CD4-positive, alpha-beta memory T cell (primary cell): ENCODE results near the gene B3GALNT2. TPM values are rescaled to one million over a fixed set of nuclear protein-coding genes. Genes with fewer than 3 reads are reported as not detected.
A peak's percentile ranks its signal among the peaks of the same experiment; 100 is the strongest.
"Not testable (repeated sequence)": the region's sequence is repeated elsewhere in the genome, so short reads cannot be mapped to it uniquely, and the experiment has no call there.

Experiments used
- CTCF ChIA-PET: fragments of 350-600 bp; sonication (Branson Sonifier 250); formaldehyde crosslinking; loops from one replicate; lab custom pipeline; 2021; ENCODE audit warnings: inconsistent platforms; ENCODE audit not compliant: partially characterized antibody; lab: Charles Lee
- POLR2A ChIA-PET: fragments of 350-600 bp; sonication (Branson Sonifier 250); formaldehyde crosslinking; loops from one replicate; lab custom pipeline; 2021; ENCODE audit not compliant: partially characterized antibody; lab: Charles Lee
- DNase-seq, 5 donors: peaks; one replicate each; pipeline versions ENCODE4 v3.0.0 to v3.0.0-alpha.2; 2020 to 2022; ENCODE audit warnings: mixed read lengths in 1 of 5
- H3K27ac ChIP-seq: one replicate; pipeline ENCODE4 v1.7.0; 2013; ENCODE audit warnings: low read depth, low read length
- H3K27me3 ChIP-seq: 2 replicates; pipeline ENCODE4 v1.7.0; 2013; ENCODE audit warnings: mild to moderate bottlenecking, low read length, moderate library complexity; ENCODE audit not compliant: insufficient read depth
- H3K36me3 ChIP-seq: 2 replicates; pipeline ENCODE4 v1.7.0; 2013; ENCODE audit warnings: mild to moderate bottlenecking, low read length, moderate library complexity; ENCODE audit not compliant: insufficient read depth
- H3K4me1 ChIP-seq: 2 replicates; pipeline ENCODE4 v1.7.0; 2013; ENCODE audit warnings: mild to moderate bottlenecking, low read length, moderate library complexity; ENCODE audit not compliant: insufficient read depth
- H3K4me3 ChIP-seq, 2 donors: one replicate each; pipeline ENCODE4 v1.7.0; 2013; ENCODE audit warnings: low read length in 2 of 2, mild to moderate bottlenecking in 1 of 2
- H3K9me3 ChIP-seq, 2 donors: one replicate each; pipeline ENCODE4 v1.7.0; 2013; ENCODE audit warnings: low read length in 2 of 2, control low read depth in 1 of 2; ENCODE audit not compliant: control insufficient read depth in 1 of 2
- H3K27ac Mint-ChIP-seq, 7 donors: one replicate each; pipeline ENCODE4 v1.8.0; 2020 to 2021; ENCODE audit warnings: mixed read lengths in 7 of 7, mild to moderate bottlenecking in 6 of 7, inconsistent platforms in 3 of 7, moderate library complexity in 3 of 7
- H3K27me3 Mint-ChIP-seq, 2 donors: one replicate each; pipeline ENCODE4 v1.8.0; 2020 to 2021; ENCODE audit warnings: mixed read lengths in 2 of 2
- H3K36me3 Mint-ChIP-seq, 2 donors: one replicate each; pipeline ENCODE4 v1.8.0; 2020 to 2021; ENCODE audit warnings: mixed read lengths in 2 of 2, inconsistent platforms in 1 of 2, mild to moderate bottlenecking in 1 of 2
- H3K4me1 Mint-ChIP-seq, 4 donors: one replicate each; pipeline ENCODE4 v1.8.0; 2020 to 2021; ENCODE audit warnings: mixed read lengths in 4 of 4, mild to moderate bottlenecking in 1 of 4
- H3K4me3 Mint-ChIP-seq, 8 donors: one replicate each; pipeline ENCODE4 v1.8.0; 2020 to 2021; ENCODE audit warnings: mixed read lengths in 8 of 8, mild to moderate bottlenecking in 7 of 8, moderate library complexity in 6 of 8, inconsistent platforms in 3 of 8
- H3K9me3 Mint-ChIP-seq, 8 donors: one replicate each; pipeline ENCODE4 v1.8.0; 2020 to 2021; ENCODE audit warnings: mixed read lengths in 8 of 8, mild to moderate bottlenecking in 5 of 8, inconsistent platforms in 3 of 8, moderate library complexity in 1 of 8
- intact Hi-C: fragments of 100-400 bp; cut with micrococcal nuclease; formaldehyde crosslinking; loops from one replicate; pipeline ENCODE4 v1.15.1; 2023
- polyA plus RNA-seq, 2 donors: library from polyadenylated mRNA; unstranded; fragments of 300-500 nt; fragmentation: Illumina TruSeq; gene quantifications; one replicate each; pipeline ENCODE4 v1.2.3, GENCODE V29; 2021
- total RNA-seq, 2 experiments: library from RNA; stranded (reverse); gene quantifications; one replicate each; pipeline ENCODE4 v1.2.3, GENCODE V29; 2021

The B3GALNT2 gene
- total and polyA plus RNA-seq, 4 experiments from 2014 or later = 6.3 to 12.1 (median 9.1) TPM

DNA sequence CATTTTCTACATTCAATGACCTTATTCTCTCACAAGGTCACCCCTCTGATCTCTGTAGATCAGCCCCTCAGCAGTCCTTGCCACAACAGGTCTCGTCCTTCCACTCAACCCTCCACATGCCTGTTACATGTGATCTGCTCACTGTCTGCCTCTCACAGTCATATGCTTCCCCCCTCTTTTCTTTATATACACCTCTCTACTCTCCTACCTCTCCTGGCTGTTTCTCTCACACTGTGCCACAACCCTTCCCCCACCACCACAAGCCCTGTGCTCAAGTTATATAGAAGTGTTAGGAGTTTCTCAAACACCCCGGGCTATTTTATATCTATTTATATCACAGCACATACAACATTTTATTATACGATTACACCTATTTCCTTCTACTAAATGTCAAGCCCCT, 12.6 kb downstream of the B3GALNT2 start:
- Histone ChIP-seq H3K9me3 (no peaks in the 10 kb centered on the region), H3K27me3 (no peaks in the 10 kb centered on the region), H3K27ac (no peak overlapping the region), H3K36me3 (no peaks in the 10 kb centered on the region), H3K4me1 (peaks cover 16% of the 10 kb centered on the region), H3K4me3 (no peak overlapping the region)
- H3K9me3 Mint-ChIP-seq = peaks cover 0 to 3% (median 0%) of the 10 kb centered on the region in 8 donors
- intact Hi-C loops = no loop called here
- peaks cover 19 to 22% of the 10 kb centered on the region in 2 donors for H3K36me3 Mint-ChIP-seq
- no peak overlapping the region for H3K4me3 Mint-ChIP-seq
- H3K4me1 Mint-ChIP-seq = peaks cover 11 to 18% (median 15%) of the 10 kb centered on the region in 4 donors
- H3K27me3 Mint-ChIP-seq = no peaks in the 10 kb centered on the region
- POLR2A ChIA-PET = no interaction called here
- no peak for DNase-seq
- CTCF ChIA-PET = interaction anchor here (2.4 kb wide), 1 partner anchor 13 kb away, joined by 8 read pairs; the partner anchor contains the start of gene B3GALNT2
- H3K27ac Mint-ChIP-seq = no peak overlapping the region

DNA sequence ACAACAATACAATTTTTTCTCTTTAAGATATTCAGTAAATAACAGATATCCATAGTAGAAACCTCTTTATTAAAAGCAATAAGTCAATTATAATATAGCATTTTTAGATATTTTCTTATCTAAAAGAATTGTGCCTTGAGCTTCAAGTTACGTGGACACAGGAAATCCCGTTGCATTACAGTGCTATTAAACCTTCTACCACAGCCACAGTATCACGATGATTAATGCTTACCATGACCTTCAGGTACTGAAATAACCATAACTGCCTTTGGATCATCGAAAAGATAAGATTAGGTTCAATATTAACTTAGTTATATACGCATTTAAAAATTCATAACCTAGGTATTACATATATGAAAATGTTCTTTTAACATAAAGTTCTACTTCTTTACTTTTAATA, 17.9 kb downstream of the B3GALNT2 start:
- H3K4me3 Mint-ChIP-seq = no peak overlapping the region
- DNase-seq = no peak
- peaks cover 0 to 6% (median 0%) of the 10 kb centered on the region in 8 donors for H3K9me3 Mint-ChIP-seq
- intact Hi-C loops = no loop called here
- Histone ChIP-seq H3K36me3 (peaks cover 5% of the 10 kb centered on the region), H3K9me3 (no peaks in the 10 kb centered on the region), H3K4me1 (no peaks in the 10 kb centered on the region), H3K27me3 (no peaks in the 10 kb centered on the region), H3K27ac (no peak overlapping the region), H3K4me3 (no peak overlapping the region)
- peaks cover 33 to 36% of the 10 kb centered on the region in 2 donors for H3K36me3 Mint-ChIP-seq
- H3K27ac Mint-ChIP-seq = no peak overlapping the region
- peaks cover 0 to 3% (median 0%) of the 10 kb centered on the region in 4 donors for H3K4me1 Mint-ChIP-seq
- CTCF ChIA-PET = no interaction called here
- POLR2A ChIA-PET = no interaction called here
- no peaks in the 10 kb centered on the region for H3K27me3 Mint-ChIP-seq

DNA sequence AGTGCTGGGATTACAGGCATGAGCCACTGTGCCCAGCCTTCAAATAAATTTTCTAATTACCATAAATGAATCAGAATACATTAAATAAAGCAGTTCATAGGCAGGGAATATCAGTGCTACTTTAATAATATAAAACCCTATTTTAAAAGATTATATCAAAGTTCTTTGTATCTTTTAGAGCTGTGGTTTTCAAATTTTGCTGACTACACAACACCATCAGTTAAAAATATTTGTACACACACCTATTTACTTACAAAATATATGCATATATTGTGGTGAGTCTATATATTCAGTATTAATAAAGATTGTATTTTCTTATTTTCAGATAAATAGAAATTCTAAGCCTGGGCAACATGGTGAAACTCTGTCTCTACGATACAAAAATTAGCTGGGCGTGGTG, 18.7 kb downstream of the B3GALNT2 start:
- peaks cover 0 to 6% (median 0%) of the 10 kb centered on the region in 8 donors for H3K9me3 Mint-ChIP-seq
- ChIA-PET CTCF (no interaction called here), POLR2A (no interaction called here)
- DNase-seq = no peak
- H3K4me3 Mint-ChIP-seq = no peak overlapping the region
- H3K36me3 Mint-ChIP-seq = peaks cover 36 to 38% of the 10 kb centered on the region in 2 donors
- H3K36me3 ChIP-seq = peaks cover 5% of the 10 kb centered on the region
- H3K4me3 ChIP-seq = no peak overlapping the region
- H3K27me3 Mint-ChIP-seq = no peaks in the 10 kb centered on the region
- no peaks in the 10 kb centered on the region for H3K27me3 ChIP-seq
- intact Hi-C loops = no loop called here
- no peak overlapping the region for H3K27ac Mint-ChIP-seq
- no peak overlapping the region for H3K27ac ChIP-seq
- H3K4me1 ChIP-seq = no peaks in the 10 kb centered on the region
- H3K9me3 ChIP-seq = no peaks in the 10 kb centered on the region
- peaks cover 0 to 3% (median 2%) of the 10 kb centered on the region in 4 donors for H3K4me1 Mint-ChIP-seq

DNA sequence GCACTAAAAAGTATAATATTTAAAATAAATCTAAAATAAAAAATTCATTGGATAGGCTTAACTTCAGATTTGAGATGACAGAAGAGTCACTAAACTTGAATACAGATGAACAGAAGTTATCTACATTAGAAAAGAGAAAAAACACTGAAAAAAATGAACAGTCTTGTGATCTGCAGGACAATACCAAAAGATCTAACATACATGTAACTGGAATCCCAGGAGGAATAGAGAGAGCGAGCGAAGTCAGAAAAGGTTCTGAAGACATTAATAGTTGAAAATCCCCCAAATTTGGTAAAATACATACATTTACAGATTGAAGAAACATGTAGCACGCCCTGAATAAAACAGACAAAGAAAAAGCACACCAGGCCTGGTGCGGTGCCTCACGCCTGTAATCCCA, 21.2 kb downstream of the B3GALNT2 start:
- intact Hi-C loops = no loop called here
- ChIA-PET POLR2A (no interaction called here), CTCF (no interaction called here)
- H3K36me3 Mint-ChIP-seq = peaks cover 47 to 50% of the 10 kb centered on the region in 2 donors
- Histone ChIP-seq H3K4me3 (no peak overlapping the region), H3K9me3 (no peaks in the 10 kb centered on the region), H3K27me3 (no peaks in the 10 kb centered on the region), H3K4me1 (no peaks in the 10 kb centered on the region), H3K36me3 (peaks cover 10% of the 10 kb centered on the region), H3K27ac (no peak overlapping the region)
- no peak overlapping the region for H3K4me3 Mint-ChIP-seq
- peaks cover 0 to 6% (median 0%) of the 10 kb centered on the region in 8 donors for H3K9me3 Mint-ChIP-seq
- DNase-seq = no peak
- peak overlapping the region in 1 of 7 donors; percentile 35 for H3K27ac Mint-ChIP-seq
- peaks cover 0 to 3% (median 0%) of the 10 kb centered on the region in 4 donors for H3K4me1 Mint-ChIP-seq
- no peaks in the 10 kb centered on the region for H3K27me3 Mint-ChIP-seq

DNA sequence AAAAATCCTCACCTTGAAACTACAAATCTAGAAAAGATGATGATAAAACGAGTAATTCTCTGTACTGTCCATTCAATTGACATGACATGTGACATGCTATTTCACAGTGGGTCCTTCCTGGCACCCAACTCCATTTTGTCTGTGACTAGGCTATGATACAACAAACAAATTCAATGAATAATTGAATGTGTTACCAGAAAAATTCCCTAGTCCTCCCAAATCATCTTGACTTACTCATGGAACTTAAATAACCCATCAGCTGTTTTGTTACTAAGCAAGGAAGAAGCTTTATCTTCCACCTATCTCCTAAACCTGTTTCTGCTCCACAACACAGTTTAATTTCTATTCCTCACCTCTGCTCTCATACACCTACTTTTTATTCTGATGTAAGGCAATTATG, 30.4 kb downstream of the B3GALNT2 start:
- no peak for DNase-seq
- H3K4me3 ChIP-seq = no peak overlapping the region
- H3K27me3 Mint-ChIP-seq = no peaks in the 10 kb centered on the region
- H3K36me3 Mint-ChIP-seq = peaks cover 14 to 20% of the 10 kb centered on the region in 2 donors
- no peaks in the 10 kb centered on the region for H3K4me1 Mint-ChIP-seq
- no peaks in the 10 kb centered on the region for H3K9me3 ChIP-seq
- CTCF ChIA-PET = no interaction called here
- H3K4me3 Mint-ChIP-seq = no peak overlapping the region
- H3K27ac Mint-ChIP-seq = no peak overlapping the region
- H3K27me3 ChIP-seq = no peaks in the 10 kb centered on the region
- no peak overlapping the region for H3K27ac ChIP-seq
- H3K4me1 ChIP-seq = no peaks in the 10 kb centered on the region
- intact Hi-C loops = no loop called here
- POLR2A ChIA-PET = no interaction called here
- H3K36me3 ChIP-seq = no peaks in the 10 kb centered on the region
- H3K9me3 Mint-ChIP-seq = no peaks in the 10 kb centered on the region

DNA sequence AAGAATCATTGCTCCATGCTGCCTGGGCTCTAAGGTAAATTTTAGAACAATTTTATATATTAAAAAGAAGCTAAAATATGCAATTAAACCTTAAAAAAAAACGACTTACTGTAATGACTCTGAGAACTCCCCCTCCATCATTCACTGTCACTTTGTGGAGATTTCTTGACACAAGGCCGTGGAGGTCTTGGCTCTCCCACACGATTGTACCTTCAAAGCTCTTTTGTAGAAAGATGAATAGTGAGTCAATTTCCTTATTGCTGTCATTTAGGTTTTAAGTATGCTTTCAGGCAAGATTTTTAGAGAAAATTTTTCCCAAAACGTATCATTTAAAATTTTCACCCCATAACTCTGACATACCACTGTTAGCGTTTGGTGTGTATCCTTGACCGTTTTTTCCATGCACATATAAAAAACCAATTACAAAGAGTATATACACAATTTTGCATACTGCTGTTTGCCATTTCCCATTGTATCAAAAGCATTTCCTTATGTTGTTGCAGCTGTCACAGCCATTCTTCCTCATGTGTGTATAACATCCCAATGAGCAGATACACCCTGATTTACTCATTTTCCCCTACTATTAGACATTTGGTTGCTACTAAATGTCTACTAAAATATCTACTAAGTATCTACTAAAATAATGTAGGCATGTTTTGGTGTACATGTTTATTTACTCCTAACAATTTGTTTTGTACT, 33.4 kb downstream of the B3GALNT2 start:
- H3K4me3 Mint-ChIP-seq = no peak overlapping the region
- ChIA-PET CTCF (no interaction called here), POLR2A (interaction anchor here (0.7 kb wide), 1 partner anchor 652 kb away, joined by 3 read pairs; no protein-coding TSS in a partner anchor)
- H3K9me3 ChIP-seq = no peaks in the 10 kb centered on the region
- no peaks in the 10 kb centered on the region for H3K27me3 ChIP-seq
- peaks cover 7 to 8% of the 10 kb centered on the region in 2 donors for H3K36me3 Mint-ChIP-seq
- H3K4me1 Mint-ChIP-seq = no peaks in the 10 kb centered on the region
- no peaks in the 10 kb centered on the region for H3K27me3 Mint-ChIP-seq
- no peaks in the 10 kb centered on the region for H3K36me3 ChIP-seq
- intact Hi-C loops = no loop called here
- no peak overlapping the region for H3K27ac ChIP-seq
- DNase-seq = no peak
- no peak overlapping the region for H3K27ac Mint-ChIP-seq
- H3K4me3 ChIP-seq = no peak overlapping the region
- no peaks in the 10 kb centered on the region for H3K9me3 Mint-ChIP-seq
- H3K4me1 ChIP-seq = no peaks in the 10 kb centered on the region

DNA sequence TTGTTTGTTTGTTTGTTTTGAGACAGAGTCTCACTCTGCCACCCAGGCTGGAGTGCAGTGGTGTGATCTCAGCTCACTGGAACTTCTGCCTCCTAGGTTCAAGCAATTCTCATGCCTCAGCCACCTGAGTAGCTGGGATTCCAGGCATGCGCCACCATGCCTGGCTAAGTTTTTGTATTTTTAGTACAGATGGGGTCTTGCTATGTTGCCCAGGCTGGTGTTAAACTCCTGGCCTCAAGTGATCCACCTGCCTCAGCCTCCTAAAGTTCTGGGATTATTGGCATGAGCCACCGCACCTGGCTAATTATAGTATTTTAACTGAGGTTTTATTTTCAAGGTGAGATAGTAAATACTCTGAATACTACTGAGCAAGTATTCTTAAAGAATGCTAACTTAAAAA, 34.4 kb downstream of the B3GALNT2 start:
- H3K4me3 ChIP-seq, H3K4me1 Mint-ChIP-seq, H3K9me3 ChIP-seq, H3K9me3 Mint-ChIP-seq, H3K27me3 ChIP-seq, H3K27ac Mint-ChIP-seq, H3K27me3 Mint-ChIP-seq, H3K36me3 ChIP-seq, POLR2A ChIA-PET, intact Hi-C loops, H3K27ac ChIP-seq, CTCF ChIA-PET, H3K4me3 Mint-ChIP-seq, DNase-seq, H3K4me1 ChIP-seq: not testable (repeated sequence)
- peaks cover 7 to 18% of the 10 kb centered on the region in 2 donors for H3K36me3 Mint-ChIP-seq
